T follicular helper cell (primary cell): ENCODE results near the gene KPNB1.

Source experiments
- DNase-seq: peaks from one replicate; pipeline ENCODE4 v3.0.0-alpha.2; 2020; ENCODE audit warnings: low read depth

KPNB1 gene

DNA sequence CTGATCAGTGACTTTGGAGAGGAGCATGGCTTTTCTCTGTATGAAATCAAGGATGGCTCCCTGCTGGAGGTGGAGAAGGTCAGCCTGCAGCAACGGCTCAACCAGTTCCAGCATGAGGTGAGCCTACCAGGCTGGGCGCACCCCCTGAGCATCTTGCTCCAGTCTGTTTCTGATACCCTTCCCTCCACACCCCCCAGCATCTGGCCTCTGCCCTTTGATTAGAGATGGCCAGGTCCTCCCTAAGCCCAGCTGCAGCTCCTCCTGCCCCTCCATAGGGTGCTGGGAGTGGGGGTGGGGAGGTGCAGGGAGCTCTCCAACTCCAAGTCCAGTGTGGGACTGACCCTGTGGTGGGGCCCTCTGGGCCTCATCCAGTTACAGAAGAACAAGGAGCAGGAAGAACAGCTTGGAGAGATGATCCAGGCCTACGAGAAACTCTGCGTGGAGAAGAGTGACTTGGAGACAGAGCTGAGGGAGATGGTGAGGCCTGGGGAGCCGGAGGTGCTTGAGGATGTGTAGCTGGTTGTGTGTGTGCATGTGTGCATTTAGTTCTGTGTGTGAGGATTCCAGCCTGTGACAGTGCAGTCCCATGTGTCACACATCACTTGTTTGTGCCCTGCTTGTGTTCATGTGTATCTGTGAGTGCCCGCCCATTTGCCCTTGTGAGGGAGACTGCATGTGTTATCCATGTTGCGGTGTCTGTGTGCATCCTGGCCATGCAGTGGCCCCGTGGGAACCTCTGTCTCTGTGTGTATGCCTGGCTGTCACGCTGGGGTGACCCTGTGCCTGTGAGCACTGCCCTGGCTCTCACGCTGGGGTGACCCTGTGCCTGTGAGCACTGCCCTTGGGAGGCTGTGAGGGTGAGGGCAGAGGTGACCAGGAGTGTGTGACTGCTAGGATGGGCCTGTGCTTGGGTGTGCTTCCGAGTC is 47.3 kb downstream of the KPNB1 start:
- no peak for DNase-seq

DNA sequence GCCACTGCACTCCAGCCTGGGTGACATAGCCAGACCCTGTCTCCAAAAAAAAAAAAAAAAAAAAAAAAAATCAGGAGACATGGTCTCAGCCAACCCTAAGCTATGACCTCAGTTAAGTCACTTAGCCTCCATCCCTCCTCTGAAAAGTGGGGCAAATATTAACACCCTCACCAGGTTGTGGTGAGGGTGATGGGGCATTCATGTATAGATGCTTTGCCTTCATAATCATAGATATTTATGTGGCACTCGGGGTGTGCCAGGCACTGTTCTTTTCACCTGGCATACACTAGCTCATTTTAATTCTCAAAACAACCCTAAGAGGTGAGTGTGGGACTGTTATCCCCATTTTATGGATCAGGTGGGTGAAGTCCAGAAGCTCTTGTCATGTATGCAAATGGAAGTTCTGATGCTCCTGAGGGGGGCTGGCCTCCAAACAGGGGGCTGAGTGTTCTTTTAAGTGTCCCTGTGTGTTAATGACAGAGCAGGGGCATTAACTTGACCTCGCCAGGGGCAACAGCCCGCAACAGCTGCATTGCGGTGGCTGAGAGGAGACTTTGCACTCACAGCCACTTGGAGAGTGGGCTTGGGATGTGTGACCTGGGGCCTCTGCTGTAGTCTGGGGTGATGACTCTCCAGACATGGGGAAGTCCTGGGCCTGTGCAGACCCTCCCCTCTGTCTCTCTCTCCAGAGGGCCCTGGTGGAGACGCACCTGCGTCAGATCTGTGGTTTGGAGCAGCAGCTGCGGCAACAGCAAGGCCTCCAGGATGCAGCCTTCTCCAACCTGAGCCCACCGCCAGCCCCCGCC is 48.4 kb downstream of the KPNB1 start:
- no peak for DNase-seq

DNA sequence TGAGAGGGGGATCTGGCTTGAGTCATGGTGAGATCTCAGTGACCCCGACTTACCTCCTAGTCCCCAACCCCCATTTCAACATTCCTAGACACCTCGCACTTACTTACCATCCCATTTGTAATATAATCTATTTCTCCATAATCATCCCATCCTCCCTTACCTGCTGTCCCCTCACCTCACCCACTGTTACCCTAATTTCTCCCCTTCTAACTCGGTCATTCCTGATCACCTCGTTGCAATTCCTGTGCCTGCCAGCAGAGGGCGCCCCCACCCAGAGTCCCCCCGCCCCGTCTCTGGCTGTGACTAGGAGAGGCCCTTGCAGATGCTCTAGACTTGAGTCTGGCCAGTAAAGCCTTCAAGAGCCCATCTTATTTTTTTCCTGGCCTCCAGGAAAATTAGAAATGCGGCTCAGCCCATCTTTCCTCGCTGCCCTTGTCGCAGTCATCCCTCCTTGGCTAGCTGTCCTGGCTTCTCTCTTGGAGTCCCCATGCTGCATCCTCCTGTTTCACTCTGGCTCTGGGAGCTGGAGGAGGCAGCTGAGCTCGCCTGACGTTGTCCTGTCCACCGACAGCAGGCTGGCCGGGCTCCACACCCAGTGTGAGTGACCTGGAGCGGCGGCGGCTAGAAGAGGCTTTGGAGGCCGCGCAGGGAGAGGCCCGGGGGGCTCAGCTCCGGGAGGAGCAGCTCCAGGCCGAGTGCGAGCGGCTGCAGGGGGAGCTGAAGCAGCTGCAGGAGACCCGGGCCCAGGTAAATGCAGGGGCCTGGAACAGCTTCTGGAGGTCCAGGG is 49.2 kb downstream of the KPNB1 start:
- DNase-seq, result peak; percentile 60

DNA sequence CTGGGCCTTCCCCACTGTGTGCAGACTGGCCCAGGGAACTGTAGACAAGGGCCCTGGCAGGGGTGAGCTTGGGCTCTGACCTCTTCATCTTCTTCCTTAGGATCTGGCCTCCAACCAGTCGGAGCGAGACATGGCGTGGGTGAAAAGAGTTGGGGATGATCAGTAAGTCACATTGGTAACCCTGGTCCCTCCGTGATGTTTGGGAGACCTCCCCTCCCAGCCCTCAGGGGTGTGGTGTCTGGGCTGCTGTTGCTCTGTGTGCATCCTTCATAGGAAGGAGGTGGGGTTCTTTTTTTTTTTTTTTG is 49.8 kb downstream of the KPNB1 start:
- DNase-seq, result no peak

DNA sequence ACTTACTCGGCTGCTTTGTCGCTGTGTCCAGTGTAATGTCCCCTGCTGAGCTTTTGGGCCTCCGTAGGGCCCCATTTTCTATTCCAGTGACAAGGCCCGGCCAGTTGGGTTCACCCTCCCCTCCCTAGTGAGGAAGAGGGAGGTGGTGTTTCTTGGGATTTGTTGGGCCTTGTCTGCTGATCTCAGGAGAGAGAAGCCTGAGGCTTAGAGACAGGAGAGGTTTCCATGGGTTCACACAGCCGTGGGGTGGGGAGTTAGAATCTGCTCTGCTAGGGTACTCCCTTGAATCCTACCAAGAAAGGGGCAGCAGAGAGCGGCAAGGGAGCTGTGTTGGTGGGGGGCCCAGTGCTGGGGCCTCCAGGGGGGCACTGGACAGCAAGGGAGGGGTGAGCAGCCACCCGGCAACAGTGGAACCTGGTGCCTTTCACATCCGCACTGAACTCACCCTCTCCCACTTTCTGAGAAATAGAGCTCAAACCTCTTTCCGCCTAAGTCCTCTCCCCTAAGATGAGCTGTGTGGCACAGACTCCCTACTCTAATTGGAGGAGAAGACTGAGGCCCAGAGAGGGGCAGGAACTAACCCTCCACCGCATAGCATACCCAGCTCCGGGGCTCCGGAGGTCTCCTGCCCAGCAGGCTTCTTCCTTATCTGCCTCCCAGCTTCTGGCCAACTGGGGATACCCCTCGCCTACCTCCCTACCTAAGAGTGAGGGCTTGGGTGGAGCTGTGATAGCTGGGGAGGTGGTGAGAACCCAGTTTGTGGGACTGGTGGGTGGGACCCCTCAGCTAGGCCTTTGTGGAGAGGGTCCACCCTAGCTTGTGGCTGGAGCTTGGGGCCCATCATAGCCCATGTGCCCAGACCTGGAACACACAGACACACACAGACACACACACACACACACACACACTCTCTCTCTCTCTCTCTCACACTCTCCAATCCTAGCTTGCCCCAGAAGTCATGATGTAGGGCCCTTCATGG is 51.0 kb downstream of the KPNB1 start:
- DNase-seq, result no peak

DNA sequence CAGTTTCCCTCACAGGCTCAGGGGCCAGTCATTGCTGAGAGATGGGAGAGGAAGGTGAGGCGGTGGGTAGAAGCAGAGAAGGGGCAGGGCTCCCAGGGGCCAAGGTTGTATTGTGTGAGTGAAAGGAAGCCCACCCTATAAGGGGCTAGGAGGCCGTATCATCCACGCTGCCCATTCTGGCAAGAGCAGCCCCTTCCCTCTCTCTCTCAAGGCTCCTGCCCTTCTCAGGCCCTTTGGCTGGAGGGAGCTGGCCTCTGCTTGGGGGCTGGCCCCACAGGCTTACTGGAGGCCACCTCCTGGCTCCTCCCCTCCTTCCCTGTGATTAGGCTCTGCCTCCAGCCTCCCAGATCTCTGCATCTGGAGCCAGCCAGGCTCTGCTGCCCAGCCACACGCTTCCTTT is 51.9 kb downstream of the KPNB1 start:
- DNase-seq, result no peak

DNA sequence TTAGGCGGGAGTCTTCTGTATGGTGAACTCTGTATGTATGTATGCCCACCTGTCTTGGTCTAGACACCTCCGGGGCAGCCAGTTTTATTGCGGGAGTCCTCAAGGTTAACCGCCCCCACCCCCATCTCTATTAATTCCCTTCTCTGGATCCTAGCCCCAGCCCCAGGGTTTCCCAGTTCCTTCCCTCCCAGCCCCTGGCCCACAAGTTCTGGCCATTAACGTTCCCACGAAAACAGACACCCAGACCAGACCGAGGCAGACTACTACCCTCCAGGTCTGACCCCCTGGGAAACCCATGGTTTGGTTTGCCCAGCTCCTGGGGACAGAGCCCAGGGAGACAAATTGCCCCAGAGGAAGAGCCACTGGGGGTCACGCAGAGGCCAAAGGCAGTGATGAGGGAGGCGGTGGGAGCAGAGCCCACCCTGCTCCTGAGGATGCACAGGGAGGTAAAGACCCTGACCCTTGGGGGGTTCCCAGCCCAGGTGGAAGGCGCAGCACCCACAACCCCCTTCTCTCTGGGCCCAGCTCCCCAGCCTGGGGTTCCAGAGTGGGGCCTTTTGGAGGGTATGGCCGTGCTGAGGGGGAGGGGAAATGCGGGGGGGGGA is 52.8 kb downstream of the KPNB1 start:
- no peak for DNase-seq

DNA sequence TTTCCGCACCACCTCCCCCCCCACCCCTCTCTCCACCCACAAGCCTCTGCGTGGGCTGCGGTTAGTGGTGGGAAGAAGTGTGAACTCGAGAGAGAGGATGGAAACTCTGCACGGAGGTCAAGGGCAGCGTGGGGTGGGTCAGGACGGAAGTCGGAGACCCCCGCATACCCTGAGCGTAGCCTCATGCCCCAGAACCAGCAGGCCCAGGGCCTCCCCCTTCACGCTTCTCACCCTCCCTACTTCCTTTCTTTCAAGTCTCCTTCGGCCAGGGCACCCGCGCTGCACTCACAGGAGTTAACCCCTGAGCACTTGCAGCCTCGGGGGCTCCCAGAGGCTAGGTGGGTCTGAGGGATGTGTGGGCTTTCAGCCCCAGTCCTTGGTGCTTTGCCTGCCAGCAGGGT is 53.5 kb downstream of the KPNB1 start:
- no peak for DNase-seq

DNA sequence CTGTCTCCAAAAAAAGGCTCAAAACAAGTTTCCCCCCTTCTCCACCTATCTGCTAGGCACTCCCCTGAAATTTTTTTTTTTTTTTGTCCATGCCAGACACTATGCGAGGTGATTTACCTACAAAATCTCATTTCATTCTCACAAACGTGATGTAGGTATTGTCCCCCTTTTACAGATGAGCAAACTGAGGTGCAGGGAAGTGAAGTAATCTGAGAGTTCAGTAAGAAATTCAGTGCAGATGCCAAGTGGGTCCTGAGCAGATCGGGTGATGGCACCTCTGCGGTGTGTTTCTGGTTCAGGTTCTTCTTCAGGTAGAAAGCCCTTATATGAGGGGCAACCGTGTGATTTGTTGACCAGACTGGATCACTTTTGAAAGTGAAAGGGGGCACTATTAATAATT is 54.0 kb downstream of the KPNB1 start:
- no peak for DNase-seq

DNA sequence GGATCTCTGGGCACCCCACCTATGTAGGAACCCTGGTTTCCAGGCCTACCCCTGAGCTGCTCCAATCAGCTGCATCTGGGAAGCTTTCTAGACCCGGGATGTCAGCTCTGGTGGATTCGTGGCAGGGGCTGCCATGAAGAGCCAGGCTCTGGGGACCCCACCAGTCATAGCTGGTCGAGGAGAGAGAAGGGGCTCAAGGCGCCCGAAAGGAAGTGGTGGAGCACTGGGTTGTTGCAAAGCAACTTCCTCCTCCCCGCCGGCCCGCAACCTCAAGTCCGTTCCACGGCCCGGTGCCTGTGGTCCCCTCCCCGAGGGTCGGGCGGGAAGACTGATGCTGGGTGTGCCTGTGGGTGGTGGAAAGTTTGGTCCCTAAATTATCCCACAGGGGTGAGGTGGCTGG is 54.4 kb downstream of the KPNB1 start:
- DNase-seq, result no peak

DNA sequence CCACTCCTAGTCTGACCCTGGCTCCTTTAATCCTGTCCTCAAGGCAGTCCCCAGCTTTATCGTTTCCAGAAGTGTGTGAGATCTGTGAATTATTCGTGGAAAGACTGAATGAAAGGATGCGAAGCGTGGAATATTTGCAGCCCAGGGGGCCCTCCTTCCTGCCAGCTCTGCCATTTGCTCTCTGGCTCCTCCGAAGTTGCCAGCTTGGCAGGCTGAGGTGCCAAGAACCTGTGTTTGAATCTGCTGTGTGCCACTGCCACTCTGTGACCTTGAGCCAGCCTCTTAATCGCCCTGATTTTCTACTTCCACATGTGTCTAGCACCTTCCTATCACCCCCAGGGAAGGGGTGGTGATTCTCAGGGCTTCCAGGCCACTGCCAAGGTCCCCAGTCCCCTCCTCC is 55.0 kb downstream of the KPNB1 start:
- no peak for DNase-seq

DNA sequence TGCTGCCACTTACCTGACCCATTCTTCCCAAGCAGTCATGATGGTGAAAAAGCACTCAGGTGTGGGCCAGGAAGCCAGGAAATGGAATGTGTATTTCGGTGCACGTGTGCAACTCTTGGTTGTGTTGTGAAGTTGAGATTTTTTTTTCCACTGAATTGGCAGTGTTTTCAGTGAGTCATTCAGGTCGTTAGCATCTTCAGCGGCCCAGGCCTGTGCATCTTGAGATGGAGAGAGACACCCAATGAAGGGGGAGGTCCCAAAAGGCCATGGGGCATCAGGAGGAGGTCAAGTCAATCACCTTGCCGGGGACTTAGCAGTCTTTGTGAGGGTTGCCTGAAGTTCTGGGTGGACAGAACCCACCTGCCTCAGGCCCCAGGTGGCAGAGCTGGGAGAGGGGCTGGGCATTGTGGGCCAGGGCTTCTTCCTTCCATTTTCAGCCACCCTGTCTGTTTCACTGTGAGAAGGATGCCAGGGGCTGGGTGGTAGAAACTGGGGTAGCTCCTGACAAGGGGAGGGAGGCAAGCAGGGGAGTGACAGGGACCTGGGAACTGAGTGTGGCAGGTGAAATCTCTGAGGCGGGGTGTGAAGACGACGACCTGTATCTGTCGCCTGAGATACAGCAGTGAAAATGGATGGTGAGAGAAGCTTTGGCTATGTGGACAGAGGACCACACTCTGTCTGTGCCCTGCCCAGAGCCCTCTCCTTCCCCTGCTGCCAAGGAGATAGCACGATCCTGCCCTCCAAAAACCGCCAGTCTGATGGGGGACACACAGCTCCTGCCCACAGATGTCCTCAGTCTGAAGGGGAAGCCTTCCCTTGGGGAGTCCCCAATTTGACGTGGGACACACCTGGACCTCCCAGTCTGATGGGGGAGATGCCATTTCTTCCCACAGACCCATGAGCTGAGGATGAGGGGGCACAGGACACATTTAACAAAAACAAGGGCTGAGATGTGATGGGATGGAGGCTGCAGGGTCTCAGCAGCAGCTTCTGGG is 56.1 kb downstream of the KPNB1 start:
- DNase-seq, result no peak

DNA sequence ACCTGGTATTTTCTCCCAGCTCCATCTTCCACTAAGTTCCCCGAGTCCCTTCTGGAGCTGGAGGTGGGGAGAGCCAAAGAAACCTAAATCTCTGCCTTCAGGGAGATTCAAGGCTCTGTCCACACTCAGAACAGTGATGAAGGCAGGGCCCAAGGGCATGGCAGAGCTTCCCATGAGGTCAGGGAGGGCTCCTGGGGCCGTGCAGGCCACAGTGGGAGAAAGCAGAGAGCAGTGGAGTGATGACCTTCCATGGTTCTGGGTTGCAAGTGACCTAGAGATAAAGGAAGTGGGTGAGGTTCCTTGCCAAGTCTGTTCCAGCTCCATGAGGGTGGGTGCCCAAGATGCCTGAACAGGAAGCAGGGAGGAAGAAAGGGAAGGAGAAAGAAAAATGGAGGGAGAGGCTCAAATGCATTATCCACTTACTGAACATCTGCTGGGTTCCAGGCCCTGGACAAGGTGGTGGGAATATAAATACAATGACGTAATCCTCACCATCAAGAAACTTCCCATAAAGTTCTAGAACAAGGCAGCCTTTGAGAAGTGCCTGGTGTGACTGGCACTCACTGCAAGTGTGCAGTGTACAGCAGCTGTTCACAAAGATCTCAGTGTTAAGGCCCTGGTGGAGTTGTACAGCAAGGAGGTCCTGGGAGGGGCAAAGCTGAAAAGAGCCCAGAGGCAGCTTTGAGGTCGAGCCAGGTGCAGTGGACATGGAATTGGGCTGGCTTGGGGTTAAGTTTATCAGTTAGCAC is 57.5 kb downstream of the KPNB1 start:
- no peak for DNase-seq

DNA sequence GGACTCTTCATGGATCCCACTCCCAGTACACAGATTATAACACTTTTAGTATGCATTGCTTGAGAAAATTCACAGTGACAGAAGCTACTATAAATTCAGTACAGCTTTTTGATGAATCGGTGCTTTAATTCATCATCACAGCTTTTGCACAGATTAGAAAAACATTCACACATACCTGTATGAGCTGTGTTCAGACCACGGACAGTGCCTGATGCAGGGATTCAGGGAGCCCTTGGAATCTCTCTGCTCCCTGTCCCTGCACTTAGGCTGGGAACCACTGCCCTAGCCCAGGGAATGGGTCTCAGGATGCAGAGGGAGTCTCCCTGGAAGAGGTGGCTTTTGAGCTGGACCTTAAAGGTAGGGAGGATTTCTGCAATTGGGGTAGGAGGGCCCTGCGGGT is 58.2 kb downstream of the KPNB1 start:
- DNase-seq, result no peak

DNA sequence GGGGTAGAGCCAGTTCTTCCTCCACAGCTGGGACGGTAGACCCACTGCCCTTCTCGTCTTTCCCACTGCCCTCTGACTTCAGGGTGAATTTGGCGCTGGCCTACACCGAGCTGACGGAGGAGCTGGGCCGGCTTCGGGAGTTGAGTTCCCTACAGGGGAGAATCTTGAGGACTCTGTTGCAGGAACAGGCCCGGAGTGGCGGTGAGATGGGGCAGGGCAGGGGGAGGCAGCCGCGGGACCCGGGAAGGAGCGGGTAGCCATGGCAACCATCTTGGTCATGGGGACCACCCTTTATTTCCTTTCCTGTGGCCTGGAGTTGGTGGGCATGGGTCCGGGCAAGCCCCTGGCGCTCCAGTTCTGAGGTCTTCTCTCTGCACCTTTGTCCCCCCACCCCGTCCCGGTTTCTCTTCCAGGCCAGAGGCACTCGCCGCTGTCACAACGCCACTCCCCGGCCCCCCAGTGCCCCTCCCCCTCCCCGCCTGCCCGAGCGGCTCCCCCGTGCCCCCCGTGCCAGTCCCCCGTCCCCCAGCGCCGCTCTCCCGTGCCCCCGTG is 58.7 kb downstream of the KPNB1 start:
- no peak for DNase-seq

DNA sequence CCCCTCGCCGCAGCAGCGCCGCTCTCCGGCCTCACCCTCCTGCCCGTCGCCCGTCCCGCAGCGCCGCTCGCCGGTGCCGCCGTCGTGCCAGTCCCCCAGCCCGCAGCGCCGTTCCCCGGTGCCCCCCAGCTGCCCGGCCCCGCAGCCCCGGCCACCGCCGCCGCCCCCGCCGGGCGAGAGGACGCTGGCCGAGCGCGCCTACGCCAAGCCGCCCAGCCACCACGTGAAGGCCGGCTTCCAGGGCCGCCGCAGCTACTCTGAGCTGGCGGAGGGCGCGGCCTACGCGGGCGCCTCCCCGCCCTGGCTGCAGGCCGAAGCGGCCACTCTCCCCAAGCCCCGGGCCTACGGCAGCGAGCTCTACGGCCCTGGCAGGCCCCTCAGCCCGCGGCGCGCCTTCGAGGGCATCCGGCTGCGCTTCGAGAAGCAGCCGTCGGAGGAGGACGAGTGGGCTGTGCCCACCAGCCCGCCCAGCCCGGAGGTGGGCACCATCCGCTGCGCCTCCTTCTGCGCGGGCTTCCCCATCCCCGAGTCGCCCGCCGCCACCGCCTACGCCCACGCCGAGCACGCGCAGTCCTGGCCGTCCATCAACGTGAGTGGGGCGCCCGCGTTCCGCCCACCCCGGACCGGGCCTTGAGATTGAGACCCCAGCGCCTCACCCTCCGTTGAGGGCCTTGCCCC is 59.3 kb downstream of the KPNB1 start:
- no peak for DNase-seq

DNA sequence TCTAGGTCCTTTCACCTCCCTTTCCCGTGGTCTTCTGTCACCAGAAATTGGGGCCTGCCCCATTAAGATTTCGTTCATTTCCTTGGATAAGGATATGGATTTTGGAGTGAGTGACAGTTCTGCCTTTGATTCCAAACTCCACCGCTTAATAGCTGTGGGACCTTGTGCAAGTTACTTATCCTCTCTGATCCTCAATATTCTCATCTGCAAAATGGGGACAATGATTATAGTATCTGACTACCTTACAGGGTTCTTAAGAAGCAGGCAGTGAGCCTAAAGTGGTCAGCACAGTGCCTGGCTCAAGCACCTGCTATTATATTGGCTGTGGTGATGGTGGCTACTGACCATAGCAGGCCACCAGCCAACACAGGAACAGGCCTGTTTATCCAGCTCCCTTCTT is 59.9 kb downstream of the KPNB1 start:
- DNase-seq, result no peak
